Lower leg skin (tissue), 3 donors: ENCODE results near the gene EIF2S2.

Experiments used
- CTCF ChIP-seq, 3 donors: fragments of 450-650 bp; IDR thresholded peaks; one replicate each; pipeline ENCODE4 v1.5.1; 2016; ENCODE audit warnings: antibody characterized with exemption in 3 of 3, mild to moderate bottlenecking in 3 of 3, moderate library complexity in 2 of 3
- POLR2A ChIP-seq, 2 donors: fragments of 450-650 bp; IDR thresholded peaks; one replicate each; pipeline ENCODE4 v1.6.1; 2016 to 2017; ENCODE audit warnings: antibody characterized with exemption in 2 of 2, mild to moderate bottlenecking in 1 of 2, moderate library complexity in 1 of 2

GRCh38 chr20:34047010-34047687, 64.9 kb downstream of the EIF2S2 start:
- TF ChIP-seq CTCF (IDR thresholded peaks at IDR 0.05) (no peak), POLR2A (IDR thresholded peaks at IDR 0.05) (no peak)
